Endothelial cell of umbilical vein (primary cell): ENCODE data around the gene PHLPP1.

Source experiments
- POLR2AphosphoS5 ChIP-seq: IDR thresholded peaks from 2 replicates; pipeline ENCODE4 v1.6.1; 2012; ENCODE audit warnings: low read depth, mild to moderate bottlenecking, control low read depth, low read length, moderate library complexity; ENCODE audit not compliant: insufficient read depth
- TF ChIP-seq, protein P1 (sequence below), 2 donors: IDR thresholded peaks; 1 replicate in 1 of 2; 2 replicates in 1 of 2; pipeline ENCODE4 v1.5.1; 2011; ENCODE audit warnings: low read length in 2 of 2, mild to moderate bottlenecking in 2 of 2, moderate library complexity in 2 of 2, control low read depth in 1 of 2, inconsistent platforms in 1 of 2, low read depth in 1 of 2; ENCODE audit not compliant: insufficient read depth in 1 of 2; ENCODE audit errors: extremely low read depth in 1 of 2
- TF ChIP-seq, protein P2 (sequence below): IDR thresholded peaks from 2 replicates; pipeline ENCODE4 v1.6.1; 2011; ENCODE audit not compliant: insufficient read depth, insufficient read length

DNA sequence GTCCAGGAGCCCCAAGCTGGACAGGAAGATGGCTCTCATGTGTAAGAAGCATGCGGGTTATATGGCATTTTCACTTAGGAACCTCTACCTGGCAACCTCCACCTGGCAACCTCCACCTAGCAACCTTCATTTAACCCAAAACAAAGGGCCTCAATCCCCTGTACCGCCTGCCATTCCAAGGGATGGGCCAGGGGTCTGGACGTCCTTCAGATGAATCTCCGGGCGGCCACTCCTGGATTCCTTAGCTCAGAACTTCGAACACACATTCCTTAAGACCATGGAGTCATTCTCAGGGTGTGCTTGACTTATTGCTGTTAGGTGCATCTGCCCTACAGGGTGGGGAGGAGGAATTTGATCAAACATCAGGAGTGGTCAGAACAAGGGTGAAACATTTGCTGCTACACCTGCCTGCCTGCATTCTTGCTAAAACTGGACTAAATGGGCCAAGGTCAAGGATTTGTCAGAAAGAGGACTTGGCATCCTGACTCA is 277.6 kb downstream of the PHLPP1 start:
- TF ChIP-seq POLR2AphosphoS5: no peak
- TF ChIP-seq, protein P1, sequence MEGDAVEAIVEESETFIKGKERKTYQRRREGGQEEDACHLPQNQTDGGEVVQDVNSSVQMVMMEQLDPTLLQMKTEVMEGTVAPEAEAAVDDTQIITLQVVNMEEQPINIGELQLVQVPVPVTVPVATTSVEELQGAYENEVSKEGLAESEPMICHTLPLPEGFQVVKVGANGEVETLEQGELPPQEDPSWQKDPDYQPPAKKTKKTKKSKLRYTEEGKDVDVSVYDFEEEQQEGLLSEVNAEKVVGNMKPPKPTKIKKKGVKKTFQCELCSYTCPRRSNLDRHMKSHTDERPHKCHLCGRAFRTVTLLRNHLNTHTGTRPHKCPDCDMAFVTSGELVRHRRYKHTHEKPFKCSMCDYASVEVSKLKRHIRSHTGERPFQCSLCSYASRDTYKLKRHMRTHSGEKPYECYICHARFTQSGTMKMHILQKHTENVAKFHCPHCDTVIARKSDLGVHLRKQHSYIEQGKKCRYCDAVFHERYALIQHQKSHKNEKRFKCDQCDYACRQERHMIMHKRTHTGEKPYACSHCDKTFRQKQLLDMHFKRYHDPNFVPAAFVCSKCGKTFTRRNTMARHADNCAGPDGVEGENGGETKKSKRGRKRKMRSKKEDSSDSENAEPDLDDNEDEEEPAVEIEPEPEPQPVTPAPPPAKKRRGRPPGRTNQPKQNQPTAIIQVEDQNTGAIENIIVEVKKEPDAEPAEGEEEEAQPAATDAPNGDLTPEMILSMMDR (IDR thresholded peaks at IDR 0.05; ENCODE audit: extremely low read depth in 1 of 2, insufficient read depth in 1 of 2, low read depth in 1 of 2, low read length in 2 of 2): no peak
- TF ChIP-seq, protein P2, sequence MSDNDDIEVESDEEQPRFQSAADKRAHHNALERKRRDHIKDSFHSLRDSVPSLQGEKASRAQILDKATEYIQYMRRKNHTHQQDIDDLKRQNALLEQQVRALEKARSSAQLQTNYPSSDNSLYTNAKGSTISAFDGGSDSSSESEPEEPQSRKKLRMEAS: no peak
